HFF-Myc (cell line): Measurements from ENCODE around the gene ARHGAP15.

Source experiments
- DNase-seq: peaks from one replicate; pipeline ENCODE4 v3.0.0-alpha.2; 2011; ENCODE audit warnings: low read depth; ENCODE audit errors: extremely low read depth
- H3K4me3 ChIP-seq: replicated peaks from 2 replicates; pipeline ENCODE4 v1.5.1; 2011; ENCODE audit warnings: low read depth, mild to moderate bottlenecking, control low read depth, low read length
- TF ChIP-seq, protein P1 (sequence below): IDR thresholded peaks from 2 replicates; pipeline ENCODE4 v1.5.1; 2012; ENCODE audit warnings: mild to moderate bottlenecking, low read depth, low read length, control low read depth; ENCODE audit errors: missing control alignments

ARHGAP15 gene

DNA sequence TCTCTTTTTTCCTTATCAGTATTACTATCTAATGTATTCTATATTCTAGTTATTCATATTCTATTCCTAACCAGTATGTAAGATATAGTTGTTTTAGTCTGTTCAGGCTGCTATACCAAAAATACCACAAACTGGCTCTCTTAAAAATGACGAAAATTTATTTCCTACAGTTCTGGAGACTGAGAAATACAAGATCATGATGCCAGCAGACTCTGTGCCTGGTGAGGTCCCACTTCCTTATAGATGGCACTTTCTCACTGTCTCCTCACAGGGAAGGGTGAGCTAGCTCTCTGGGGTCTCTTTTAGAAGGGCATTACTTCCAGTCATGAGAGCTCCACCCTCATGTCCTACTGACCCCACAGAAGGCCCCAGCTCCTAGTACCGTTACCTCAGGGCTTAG, 4.8 kb upstream of the ARHGAP15 start:
- TF ChIP-seq, protein P1, sequence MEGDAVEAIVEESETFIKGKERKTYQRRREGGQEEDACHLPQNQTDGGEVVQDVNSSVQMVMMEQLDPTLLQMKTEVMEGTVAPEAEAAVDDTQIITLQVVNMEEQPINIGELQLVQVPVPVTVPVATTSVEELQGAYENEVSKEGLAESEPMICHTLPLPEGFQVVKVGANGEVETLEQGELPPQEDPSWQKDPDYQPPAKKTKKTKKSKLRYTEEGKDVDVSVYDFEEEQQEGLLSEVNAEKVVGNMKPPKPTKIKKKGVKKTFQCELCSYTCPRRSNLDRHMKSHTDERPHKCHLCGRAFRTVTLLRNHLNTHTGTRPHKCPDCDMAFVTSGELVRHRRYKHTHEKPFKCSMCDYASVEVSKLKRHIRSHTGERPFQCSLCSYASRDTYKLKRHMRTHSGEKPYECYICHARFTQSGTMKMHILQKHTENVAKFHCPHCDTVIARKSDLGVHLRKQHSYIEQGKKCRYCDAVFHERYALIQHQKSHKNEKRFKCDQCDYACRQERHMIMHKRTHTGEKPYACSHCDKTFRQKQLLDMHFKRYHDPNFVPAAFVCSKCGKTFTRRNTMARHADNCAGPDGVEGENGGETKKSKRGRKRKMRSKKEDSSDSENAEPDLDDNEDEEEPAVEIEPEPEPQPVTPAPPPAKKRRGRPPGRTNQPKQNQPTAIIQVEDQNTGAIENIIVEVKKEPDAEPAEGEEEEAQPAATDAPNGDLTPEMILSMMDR, result no peak
- no peak overlapping the region for H3K4me3 ChIP-seq
- DNase-seq, result no peak

GRCh38 chr2:143125717-143126116, 3.5 kb upstream of the ARHGAP15 start:
- H3K4me3 ChIP-seq, result no peak overlapping the region
- TF ChIP-seq, protein P1, result no peak
- no peak for DNase-seq

GRCh38 chr2:143132355-143132754, 3.1 kb downstream of the ARHGAP15 start:
- TF ChIP-seq, protein P1, result no peak
- no peak for DNase-seq
- no peak overlapping the region for H3K4me3 ChIP-seq

- DNase-seq, result no peak
- no peak overlapping the region for H3K4me3 ChIP-seq
- TF ChIP-seq, protein P1, result no peak
These were observed 4.6 kb downstream of the ARHGAP15 start for GRCh38 chr2:143133783-143134182.

DNA sequence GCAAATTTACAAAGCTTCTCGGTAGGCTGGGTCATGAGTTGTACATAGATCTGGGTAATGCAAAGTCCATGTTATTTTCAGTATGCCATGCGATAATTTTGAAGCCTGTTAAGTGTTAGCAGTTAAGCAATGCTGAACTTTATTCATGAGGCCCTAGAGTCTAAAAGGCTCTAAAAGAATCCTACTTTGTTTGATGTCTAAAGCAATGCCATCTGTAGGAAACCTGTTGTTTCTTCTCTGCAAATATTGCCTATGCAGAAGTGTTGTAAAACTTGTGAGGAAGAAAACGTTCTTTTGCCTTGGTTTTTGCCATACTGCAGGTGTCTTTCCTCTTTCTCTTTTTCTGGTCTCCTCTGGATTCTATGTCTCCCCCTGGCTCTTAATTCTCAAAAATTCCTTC, 9.1 kb downstream of the ARHGAP15 start:
- no peak overlapping the region for H3K4me3 ChIP-seq
- TF ChIP-seq, protein P1, result no peak
- DNase-seq, result no peak

GRCh38 chr2:143139835-143140393, 10.7 kb downstream of the ARHGAP15 start:
- no peak overlapping the region for H3K4me3 ChIP-seq

More at GRCh38 chr2:143139835-143140393, 10.7 kb downstream of the ARHGAP15 start:
- no peak for DNase-seq
- TF ChIP-seq, protein P1, result no peak
